NCI-H2196 (cell line): ENCODE results near the gene SERPINA6.
"Not testable (repeated sequence)": the region's sequence is repeated elsewhere in the genome, so short reads cannot be mapped to it uniquely, and the experiment has no call there.

Experiments
- DNase-seq: peaks from one replicate; lab custom pipeline; 2025; ENCODE audit not compliant: unreplicated experiment; lab: John Stamatoyannopoulos, UW

SERPINA6 gene, protein sequence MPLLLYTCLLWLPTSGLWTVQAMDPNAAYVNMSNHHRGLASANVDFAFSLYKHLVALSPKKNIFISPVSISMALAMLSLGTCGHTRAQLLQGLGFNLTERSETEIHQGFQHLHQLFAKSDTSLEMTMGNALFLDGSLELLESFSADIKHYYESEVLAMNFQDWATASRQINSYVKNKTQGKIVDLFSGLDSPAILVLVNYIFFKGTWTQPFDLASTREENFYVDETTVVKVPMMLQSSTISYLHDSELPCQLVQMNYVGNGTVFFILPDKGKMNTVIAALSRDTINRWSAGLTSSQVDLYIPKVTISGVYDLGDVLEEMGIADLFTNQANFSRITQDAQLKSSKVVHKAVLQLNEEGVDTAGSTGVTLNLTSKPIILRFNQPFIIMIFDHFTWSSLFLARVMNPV

DNA sequence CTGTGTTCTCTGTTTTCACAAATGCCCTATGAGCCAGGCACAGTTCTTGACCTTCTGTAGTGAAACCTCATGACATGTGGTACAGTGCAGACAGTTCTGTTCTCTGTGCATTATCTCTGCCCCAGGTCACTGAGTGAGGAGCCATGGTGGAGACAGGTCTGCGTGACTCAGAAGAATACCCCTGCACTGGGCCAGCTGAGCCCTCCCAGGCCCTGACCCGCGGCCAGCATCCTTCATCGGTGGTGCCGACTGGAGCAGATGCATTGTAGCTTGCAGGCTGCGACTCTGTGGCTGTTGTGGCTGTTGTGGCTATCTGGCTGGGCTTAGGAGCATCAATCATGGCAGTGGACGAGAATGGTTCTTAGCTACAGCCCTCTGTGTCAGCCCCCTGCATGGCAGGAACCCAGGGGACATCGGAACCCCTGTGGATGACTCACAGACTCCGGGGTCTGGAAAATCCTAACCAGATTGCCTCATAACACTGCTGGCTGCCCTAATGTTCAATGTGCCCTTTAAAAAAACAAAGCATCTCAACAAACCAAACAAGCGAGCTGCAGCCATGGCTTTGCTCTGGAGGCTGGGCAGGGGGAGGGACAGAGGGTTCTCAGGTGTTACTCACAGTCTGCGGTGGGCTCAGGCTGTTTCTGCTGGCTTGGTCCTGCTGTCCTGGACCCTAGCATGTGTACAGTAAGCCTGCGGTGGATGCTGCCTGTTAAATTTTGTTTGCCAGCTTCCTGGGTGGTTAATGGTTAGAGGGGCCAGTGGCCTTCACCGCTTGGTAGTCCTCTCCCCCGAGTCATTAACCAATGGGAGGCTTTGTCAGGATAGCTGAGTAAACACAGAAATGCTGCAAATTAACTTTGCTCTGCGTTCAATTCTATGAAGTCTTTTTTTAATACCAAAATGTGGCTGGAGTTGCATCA lies at the start of gene SERPINA6:
TSS of gene SERPINA6 (minus strand) at position 689 of the 923 bp plus-strand sequence. CDS start 8,688 bp downstream, outside the sequence.
- DNase-seq, result no peak

DNA sequence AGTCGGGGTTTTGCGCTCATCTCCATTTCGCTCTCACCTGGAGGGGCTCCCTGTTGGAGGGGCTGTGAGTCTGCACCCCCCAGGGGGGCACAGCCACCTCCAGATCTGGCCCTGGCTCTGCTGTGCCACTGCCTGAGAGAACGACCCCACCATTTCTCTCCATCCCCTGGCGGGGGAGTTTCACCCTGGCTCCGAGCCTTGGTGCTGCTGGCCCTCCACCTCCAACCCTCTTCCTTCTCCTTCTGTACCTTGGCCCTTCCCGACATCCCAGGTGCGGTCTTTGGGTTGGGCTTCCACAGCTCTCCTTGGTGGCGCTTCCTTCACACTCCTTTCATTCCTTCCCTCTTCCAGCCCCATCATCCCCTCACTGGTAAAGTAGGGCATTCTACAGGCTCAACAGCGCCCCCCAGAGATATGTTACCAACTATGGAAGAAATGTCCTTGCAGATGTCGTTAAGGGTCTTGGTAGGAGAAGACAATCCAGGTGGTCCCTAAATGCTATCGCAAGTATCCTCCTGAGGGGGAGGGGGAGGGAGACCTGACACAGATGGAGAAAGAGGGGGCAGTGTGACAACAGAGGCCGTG lies 49.0 kb upstream of the SERPINA6 start:
- DNase-seq, result no peak

DNA sequence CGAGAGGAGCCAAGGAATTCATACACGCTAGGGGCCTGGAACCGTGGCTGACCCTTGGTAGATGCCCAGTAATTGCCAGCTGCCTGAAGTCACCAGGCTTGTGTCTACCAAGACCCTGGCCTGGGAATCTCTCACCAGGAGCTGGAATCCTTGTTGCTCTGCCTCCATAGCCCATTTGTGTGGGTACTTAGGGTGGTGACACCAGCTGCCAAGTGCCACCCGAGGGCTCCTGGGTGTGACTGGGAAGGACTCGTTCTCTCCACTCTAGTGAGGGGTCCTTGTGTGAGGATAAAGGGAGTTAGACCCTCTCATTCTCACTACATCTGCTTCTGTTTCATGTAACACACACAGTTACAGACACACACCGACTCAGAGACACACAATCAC lies 47.4 kb upstream of the SERPINA6 start:
- no peak for DNase-seq

DNA sequence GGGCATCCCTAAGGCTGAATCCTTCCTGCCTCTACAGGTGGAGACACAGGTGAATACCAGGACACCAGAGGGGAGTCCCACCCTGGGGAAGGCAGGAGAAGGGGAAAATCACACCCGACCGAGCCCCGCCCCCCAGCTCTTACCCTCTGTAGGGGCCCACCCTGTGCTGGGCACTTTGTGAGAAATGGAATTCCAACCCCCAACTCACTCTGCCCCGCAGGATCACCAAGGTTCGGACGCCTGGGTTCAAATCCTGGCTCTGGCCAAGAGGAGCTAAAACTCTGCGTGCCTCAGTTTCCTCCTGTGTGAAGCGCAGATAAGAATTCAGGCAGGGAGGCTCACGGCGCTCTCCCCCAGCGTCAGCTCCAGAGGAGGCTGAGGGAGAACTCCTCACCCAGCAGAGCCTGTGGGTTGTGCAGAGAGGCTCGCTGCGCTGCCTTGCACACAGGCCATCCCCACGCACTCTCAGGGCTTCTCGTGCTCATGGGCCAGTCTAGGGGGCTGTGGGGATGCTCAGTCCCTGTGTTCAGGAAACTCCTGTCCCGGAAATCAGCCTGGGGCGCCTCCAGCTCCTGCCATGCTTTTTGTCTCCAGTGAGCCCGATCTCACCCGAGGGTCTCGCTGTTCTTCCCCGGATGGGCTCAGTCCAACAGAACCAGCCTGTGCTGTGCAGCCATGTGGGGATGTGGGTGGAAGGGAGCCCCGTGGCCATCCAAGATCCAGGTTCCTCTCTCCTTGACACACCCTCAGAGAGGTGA lies 46.8 kb upstream of the SERPINA6 start:
- not testable (repeated sequence) for DNase-seq

DNA sequence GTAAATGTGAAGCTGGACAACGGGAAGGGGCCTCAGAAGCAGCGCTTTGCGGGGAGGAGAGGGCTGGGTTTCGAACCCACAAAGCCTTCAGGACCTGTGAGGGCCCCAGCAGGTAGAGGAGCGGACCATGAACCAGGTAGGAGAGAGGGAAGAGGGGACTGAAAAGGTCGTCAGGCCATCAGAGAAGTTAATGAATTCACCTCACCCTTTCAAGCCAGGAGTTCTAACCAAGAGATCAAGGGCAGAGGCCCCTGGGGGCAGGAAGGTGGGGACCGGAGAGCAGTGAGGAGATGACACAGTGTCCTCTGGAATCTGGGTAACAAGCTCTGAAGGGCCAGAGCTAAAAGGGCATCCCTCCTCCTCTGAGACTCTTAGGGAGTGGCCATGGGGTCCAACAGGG lies 45.8 kb upstream of the SERPINA6 start:
- DNase-seq, result no peak

DNA sequence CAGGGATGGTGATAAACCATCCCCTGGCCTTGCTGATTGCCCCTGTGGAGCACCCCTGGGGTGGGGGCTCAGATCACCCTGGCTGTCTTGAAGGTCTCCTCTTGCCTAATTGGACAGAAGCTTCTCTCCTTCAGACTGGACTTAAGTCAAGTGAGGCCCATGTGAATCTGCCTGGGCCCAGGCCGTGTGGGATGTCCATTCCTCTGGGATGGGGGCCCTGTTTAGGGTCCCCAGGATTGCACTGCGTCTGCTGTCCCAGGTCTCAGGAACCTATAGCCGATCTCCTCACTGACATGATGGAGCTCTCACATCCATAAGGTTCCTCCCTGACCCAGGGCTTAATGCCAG lies 45.1 kb upstream of the SERPINA6 start:
- DNase-seq, result no peak

DNA sequence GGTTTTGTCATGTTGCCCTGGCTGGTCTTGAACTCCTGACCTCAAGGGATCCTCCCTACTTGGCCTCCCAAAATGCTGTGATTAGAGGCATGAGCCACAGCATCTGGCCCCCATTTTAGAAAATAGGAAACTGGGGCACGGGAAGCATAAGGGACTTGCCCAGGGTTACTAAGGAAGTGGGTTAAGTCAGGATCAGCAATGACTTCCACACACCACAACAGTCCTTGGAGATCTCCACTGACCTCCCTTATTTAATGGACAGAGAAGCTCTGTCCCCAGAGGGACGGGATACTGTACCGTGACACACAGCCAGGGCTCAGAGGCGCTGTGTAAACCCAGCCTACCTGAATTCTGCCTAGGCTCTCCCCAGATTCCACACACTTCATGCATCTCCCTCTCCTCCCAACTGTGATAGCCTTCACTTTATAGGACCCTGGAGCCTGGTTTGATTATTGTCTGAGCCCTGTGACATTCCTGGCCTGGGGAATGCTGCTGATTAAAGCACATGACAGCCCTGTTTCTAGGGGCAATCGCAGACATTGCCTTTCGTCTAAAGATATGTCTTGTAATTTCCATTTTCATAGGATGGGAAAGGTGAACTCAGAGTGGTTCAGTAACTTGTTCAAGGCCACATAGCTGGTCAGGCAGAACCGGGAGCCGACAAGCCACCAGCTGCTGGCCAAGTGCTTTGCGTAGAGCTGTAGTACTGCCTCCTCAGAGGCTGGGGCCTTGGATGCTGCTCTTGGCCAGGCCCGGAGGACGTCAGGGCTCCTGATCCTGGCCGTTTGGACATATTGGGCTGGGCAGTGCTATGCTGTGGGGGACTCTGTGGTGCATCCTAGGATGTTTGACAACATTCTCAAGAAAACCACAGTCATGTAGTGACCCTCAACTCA lies 44.5 kb upstream of the SERPINA6 start:
- no peak for DNase-seq

DNA sequence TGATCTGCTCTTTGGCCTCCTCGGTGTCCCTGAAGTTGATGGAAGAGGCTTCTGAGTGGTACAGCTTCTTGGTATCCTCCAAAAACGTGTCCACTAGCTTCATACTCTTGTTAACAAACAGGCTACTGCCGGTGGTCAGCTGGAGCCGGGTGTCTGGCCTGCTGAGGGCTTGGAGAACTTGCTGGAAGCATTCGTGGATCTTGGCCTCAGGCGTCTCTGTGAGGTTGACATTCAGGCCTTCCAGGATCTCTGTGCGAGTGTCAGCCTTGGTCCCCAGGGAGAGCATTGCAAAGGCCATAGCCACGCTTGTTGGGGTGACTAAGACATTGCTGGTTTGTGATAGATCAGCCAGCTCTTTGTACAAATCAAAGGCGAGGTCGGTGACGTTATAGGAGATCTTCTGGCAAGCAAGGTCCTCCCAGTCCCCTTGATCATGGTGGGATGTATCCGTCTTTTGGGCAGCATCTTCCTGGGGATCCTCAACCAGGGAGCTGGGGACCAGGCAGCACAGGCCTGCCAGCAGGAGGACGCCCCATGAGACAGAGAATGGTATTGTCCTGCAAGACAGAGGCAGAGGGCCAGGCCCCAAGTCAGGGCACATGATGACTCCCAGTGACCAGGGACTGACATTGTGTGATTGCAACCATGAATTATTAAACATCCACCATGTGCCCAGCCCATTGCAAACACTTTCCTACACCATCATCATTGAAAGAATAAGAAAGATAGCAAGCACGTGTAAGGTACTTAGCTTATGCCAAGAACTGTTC lies 43.2 kb upstream of the SERPINA6 start, which contains the start of gene SERPINA2:
TSS of gene SERPINA2 (minus strand) at position 553 of the 770 bp plus-strand sequence.
- no peak for DNase-seq

DNA sequence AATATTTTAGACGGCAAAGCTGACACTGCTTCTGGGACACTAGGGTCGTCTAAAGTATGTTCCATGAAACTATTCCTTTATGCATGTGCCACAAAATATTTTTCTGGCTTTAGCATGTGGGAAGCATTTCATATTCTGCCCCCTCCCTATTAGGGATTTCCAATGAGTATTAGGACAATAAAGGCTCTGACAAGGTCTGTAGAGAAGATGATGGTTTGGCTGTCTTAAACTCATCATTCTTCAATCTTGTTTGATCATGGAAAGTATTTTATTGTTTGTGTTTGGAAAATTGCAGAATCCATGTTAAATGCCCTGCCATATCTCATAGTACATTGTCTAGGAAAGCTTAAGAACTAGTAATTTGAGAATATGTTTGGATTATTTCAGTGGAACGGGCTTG lies 42.5 kb upstream of the SERPINA6 start:
- DNase-seq, result no peak

DNA sequence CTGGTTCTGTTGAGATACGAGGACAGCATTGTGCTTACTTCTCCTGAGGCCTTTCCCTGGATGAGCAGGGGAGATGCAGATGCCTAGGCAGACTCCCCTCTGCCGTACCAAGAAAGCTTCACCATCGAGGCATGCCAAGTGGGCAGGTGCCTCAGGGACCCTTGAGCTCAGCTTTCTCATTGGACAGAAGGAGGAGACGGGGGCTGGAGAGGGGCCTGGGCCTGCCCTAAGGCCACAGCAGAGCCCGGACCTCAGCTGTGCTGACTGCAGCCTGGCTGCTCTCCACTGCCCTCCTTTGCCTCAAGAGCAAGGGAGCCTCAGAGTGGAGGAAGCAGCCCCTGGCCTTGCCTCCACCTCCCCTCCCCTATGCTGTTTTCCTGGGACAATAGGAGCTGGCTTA lies 41.8 kb upstream of the SERPINA6 start:
- DNase-seq, result no peak

DNA sequence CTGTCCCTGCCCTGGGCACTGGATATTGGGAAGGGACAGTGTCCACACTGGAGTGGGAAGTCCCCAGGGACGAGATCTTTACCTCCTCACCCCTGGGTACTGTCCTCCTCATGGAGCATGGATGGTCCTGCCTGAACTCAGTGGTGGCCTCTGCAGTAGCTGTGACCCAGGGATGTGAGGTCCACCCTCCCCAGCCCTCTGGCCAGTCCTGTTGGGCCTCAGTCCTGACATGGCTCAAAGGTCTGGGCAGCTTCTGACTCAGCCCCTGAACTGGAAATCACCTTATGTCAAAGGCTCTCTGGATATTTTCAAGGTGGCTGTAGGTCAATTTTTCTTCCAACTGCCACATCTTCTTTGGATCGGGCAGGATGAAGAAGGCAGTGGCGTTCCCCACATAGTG lies 40.9 kb upstream of the SERPINA6 start:
- DNase-seq, result no peak

DNA sequence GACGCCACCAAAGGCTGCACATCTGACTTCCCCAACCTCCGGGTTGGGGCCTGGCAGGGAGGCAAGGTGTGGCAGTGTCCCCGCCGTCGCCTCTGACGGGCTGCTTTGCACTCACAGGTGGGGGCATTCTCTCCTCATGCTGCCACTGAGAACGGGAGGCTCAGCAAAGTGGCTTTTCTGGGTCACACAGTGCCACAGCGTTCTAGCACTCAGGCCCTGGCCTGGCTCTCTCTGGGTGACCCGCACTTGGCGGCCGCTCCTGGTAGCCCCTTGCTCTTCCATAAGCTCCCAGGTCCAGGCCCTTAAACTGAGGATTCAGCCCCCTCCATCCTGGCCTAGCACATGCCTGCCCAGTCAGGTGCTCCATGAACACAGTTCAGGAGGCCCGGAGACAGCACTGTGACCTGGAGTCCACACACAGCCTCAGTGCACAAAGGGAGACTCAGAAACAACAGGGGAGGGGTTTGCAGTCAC lies 40.1 kb upstream of the SERPINA6 start:
- no peak for DNase-seq

DNA sequence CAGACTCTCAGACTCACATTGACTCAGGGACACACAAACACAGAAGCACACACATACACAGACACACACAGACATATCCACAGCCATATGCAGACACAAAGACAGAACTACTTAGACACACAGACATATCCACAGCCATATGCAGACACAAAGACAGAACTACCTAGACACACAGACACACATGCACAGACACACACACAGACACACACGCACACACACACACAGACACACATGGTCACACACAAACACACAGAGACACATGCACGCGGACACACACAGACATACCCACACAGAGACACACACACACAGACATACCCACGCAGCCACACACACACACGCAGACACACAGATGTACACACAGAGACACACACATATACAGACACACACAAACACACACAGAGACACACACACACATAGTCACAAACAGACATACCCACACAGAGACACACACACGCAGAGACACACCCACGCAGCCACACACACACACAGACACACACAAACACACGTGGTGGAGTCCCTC lies 39.5 kb upstream of the SERPINA6 start:
- no peak for DNase-seq

DNA sequence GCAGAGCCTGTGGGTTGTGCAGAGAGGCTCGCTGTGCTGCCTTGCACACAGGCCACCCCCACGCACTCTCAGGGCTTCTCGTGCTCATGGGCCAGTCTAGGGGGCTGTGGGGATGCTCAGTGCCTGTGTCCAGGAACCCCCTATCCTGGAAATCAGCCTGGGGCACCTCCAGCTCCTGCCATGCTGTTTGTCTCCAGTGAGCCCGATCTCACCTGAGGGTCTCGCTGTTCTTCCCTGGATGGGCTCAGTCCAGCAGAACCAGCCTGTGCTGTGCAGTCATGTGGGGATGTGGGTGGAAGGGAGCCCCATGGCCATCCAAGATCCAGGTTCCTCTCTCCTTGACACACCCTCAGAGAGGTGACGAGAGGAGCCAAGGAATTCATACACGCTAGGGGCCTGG lies 38.5 kb upstream of the SERPINA6 start:
- no peak for DNase-seq

DNA sequence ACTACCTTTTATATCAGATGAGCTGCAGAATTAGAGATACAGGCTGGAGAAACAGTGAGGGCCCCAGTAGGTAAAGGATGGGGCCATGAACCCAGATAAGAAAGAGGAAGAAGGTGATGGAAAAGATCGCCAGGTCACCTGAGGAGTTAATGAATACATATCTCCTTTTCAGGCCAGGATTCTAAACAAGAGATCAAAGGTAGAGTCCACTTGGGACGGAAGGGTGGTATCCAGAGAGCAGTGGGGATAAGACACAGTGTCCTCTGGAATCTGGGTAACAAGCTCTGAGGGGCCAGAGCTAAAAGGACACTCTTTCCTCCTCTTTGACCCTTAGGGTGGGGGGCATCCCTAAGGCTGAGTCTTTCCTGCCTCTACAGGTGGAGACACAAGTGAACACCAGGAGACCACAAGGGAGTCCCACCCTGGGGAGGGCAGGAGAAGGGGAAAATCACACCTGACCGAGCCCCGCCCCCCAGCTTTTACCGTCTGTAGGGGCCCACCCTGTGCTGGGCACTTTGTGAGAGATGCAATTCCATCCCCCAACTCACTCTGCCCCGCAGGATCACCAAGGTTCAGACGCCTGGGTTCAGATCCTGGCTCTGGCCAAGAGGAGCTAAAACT lies 37.9 kb upstream of the SERPINA6 start:
- DNase-seq, result no peak

DNA sequence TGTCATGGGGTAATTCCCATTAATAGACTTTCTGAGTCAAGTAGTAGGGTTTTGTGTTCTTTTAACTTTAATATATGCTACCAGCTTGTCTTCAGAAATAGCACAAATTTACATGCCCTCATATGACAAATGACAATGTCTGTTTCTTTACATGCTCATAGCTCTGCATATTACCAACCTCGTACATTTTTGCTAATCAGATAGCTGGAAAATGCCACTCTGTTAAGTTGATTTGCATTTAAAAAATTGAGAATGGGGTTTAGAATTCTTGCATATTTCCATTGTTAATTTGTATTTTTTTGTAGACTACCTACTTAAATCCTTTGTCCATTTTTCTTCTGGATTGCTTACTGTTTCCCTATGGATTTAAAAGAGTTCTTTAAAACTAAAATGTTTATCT lies 34.0 kb upstream of the SERPINA6 start:
- no peak for DNase-seq

DNA sequence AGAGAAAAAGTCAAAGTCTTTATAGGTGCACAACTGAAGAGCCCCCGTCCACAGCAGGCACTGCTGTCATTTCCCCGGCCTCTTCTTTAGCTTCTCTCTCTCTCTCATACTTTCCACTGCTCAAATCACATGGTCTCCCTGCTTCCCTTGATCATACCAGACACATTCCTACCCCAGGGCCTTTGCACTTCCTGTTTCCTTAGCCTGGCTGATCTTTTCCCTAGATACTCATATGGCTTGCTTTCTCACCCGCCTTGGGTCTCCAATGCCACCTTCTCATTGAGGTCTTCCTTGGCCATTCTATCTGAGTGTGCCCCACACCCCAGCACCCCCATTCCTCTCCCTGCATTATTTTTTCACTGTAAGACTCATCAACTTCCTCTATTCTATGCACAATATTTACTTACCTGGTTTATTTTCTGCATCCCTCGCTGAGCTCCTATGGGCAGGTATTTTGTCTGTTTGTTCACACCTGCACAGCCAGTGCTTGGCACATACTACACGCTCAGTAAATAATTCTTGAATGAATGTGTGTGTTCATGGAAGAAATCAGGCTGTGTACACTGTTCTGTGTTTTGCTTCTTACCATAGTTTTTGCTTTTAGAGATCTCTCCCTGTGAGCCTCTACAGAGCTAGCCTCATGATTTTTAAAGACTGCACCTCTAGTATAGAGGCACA lies 33.4 kb upstream of the SERPINA6 start:
- no peak for DNase-seq
